Fibroblast of lung (primary cell): ENCODE data around the gene CNR2. TPM values are rescaled to one million over a fixed set of nuclear protein-coding genes. Genes with fewer than 3 reads are reported as not detected.

Source experiments
- DNase-seq, 2 donors: peaks; one replicate each; pipeline versions ENCODE4 v3.0.0 to v3.0.0-alpha.2; 2010; ENCODE audit warnings: low read depth in 2 of 2
- H2AFZ ChIP-seq: 2 replicates; pipeline ENCODE4 v1.5.1; 2012; ENCODE audit warnings: low read length, control low read depth, inconsistent platforms
- H3K27ac ChIP-seq: 2 replicates; pipeline ENCODE4 v1.5.1; 2011; ENCODE audit warnings: low read length, control low read depth; ENCODE audit not compliant: insufficient read depth
- H3K27me3 ChIP-seq: 2 replicates; pipeline ENCODE4 v1.5.1; 2011; ENCODE audit warnings: mild to moderate bottlenecking, low read length; ENCODE audit not compliant: control insufficient read depth, insufficient read depth
- H3K36me3 ChIP-seq: 2 replicates; pipeline ENCODE4 v1.5.1; 2011; ENCODE audit warnings: low read length; ENCODE audit not compliant: control insufficient read depth, insufficient read depth
- H3K4me1 ChIP-seq: 2 replicates; pipeline ENCODE4 v1.5.1; 2011; ENCODE audit warnings: low read length; ENCODE audit not compliant: control insufficient read depth, insufficient read depth; ENCODE audit errors: extremely low read depth
- H3K4me2 ChIP-seq: 2 replicates; pipeline ENCODE4 v1.5.1; 2011; ENCODE audit warnings: low read length, control low read depth; ENCODE audit not compliant: insufficient read depth; ENCODE audit errors: extremely low read depth
- H3K4me3 ChIP-seq, 4 experiments: fragments of 200-600 bp in 1 of 4; sonication (generic) in 1 of 4; replicated peaks in 1 of 4; 2 replicates each; pipeline ENCODE4 v1.5.1; 2011 to 2016; ENCODE audit warnings: low read length in 4 of 4, low read depth in 3 of 4, mild to moderate bottlenecking in 3 of 4, control low read depth in 2 of 4, inconsistent platforms in 1 of 4, mixed read lengths in 1 of 4; ENCODE audit not compliant: insufficient read depth in 1 of 4; ENCODE audit errors: control extremely low read depth in 1 of 4
- H3K79me2 ChIP-seq: 2 replicates; pipeline ENCODE4 v1.5.1; 2012; ENCODE audit warnings: mild to moderate bottlenecking, low read length, inconsistent platforms; ENCODE audit not compliant: control insufficient read depth, insufficient read depth
- H3K9ac ChIP-seq: 2 replicates; pipeline ENCODE4 v1.5.1; 2011; ENCODE audit warnings: mild to moderate bottlenecking, low read length, control low read depth; ENCODE audit not compliant: insufficient read depth
- H3K9me3 ChIP-seq: 2 replicates; pipeline ENCODE4 v1.5.1; 2012; ENCODE audit warnings: low read depth, low read length; ENCODE audit not compliant: control insufficient read depth, insufficient read depth
- H4K20me1 ChIP-seq: 2 replicates; pipeline ENCODE4 v1.5.1; 2011; ENCODE audit warnings: low read length; ENCODE audit not compliant: control insufficient read depth, insufficient read depth; ENCODE audit errors: extremely low read depth
- EZH2 ChIP-seq: IDR thresholded peaks from 2 replicates; pipeline ENCODE4 v1.5.1; 2012; ENCODE audit warnings: low read length, control low read depth, mild to moderate bottlenecking; ENCODE audit errors: missing control alignments
- polyA plus RNA-seq, 2 donors: library from polyadenylated mRNA; depleted of rRNA in 1 of 2; stranded (reverse) in 1 of 2; unstranded in 1 of 2; fragments of >200 nt; gene quantifications; 2 replicates each; pipeline ENCODE4 v1.2.1, GENCODE V29; 2011 to 2012; ENCODE audit warnings: missing spikeins in 1 of 2
- total RNA-seq: library from RNA; depleted of rRNA; stranded (reverse); fragments of >200 nt; gene quantifications from 2 replicates; pipeline ENCODE4 v1.2.1, GENCODE V29; 2014
- TF ChIP-seq, protein P1 (sequence below), 2 donors: IDR thresholded peaks in 1 of 2; conservative IDR thresholded peaks in 1 of 2; 1 replicate in 1 of 2; 2 replicates in 1 of 2; pipeline ENCODE4 v1.5.1; 2011 to 2012; ENCODE audit warnings: low read length in 2 of 2, control low read depth in 1 of 2, inconsistent platforms in 1 of 2, low read depth in 1 of 2, mild to moderate bottlenecking in 1 of 2

The CNR2 gene
- total and polyA plus RNA-seq, 2 donors (not counting 1 experiment from before 2014, with no cell fraction given), result not detected

GRCh38 chr1:23910144-23910543, 3.0 kb downstream of the CNR2 start:
- TF ChIP-seq, protein P1, sequence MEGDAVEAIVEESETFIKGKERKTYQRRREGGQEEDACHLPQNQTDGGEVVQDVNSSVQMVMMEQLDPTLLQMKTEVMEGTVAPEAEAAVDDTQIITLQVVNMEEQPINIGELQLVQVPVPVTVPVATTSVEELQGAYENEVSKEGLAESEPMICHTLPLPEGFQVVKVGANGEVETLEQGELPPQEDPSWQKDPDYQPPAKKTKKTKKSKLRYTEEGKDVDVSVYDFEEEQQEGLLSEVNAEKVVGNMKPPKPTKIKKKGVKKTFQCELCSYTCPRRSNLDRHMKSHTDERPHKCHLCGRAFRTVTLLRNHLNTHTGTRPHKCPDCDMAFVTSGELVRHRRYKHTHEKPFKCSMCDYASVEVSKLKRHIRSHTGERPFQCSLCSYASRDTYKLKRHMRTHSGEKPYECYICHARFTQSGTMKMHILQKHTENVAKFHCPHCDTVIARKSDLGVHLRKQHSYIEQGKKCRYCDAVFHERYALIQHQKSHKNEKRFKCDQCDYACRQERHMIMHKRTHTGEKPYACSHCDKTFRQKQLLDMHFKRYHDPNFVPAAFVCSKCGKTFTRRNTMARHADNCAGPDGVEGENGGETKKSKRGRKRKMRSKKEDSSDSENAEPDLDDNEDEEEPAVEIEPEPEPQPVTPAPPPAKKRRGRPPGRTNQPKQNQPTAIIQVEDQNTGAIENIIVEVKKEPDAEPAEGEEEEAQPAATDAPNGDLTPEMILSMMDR (conservative IDR thresholded peaks at IDR 0.05 in 1 of 2, IDR thresholded peaks at IDR 0.05 in 1 of 2; ENCODE audit: low read depth in 1 of 2, low read length in 2 of 2), result no peak
- TF ChIP-seq EZH2, result no peak
- Histone ChIP-seq H3K27me3 (peaks cover 8% of the 10 kb centered on the region), H3K4me2 (no peak overlapping the region), H3K79me2 (no peaks in the 10 kb centered on the region), H3K4me1 (no peaks in the 10 kb centered on the region), H3K4me3 (no peak overlapping the region), H3K9ac (no peak overlapping the region), H4K20me1 (no peaks in the 10 kb centered on the region), H3K9me3 (no peaks in the 10 kb centered on the region), H3K27ac (no peak overlapping the region), H3K36me3 (no peaks in the 10 kb centered on the region), H2AFZ (no peak overlapping the region)
- no peak for DNase-seq

DNA sequence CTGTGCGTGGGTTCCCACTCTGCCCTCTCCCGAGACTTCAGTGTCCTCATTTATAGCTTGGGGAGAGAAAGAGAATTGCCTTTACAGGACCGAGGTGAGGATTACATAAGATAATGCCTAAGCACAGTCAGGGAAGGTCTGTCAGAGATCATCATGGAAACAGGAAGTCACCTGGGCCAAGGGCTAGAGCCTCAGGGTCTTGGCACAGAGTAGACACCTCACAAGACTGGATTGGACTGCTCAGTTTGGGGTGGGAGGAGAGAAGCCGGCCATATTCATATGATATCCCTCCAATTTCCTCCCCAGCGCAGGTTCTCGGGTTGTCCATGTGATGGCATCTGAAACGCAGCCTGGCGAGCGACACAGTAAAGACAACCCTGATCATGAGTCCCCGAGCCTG, 3.8 kb downstream of the CNR2 start:
- no peak overlapping the region for H2AFZ ChIP-seq
- no peak for DNase-seq
- no peaks in the 10 kb centered on the region for H3K9me3 ChIP-seq
- H3K27ac ChIP-seq, result no peak overlapping the region
- H3K4me2 ChIP-seq, result no peak overlapping the region
- no peak for TF ChIP-seq EZH2
- TF ChIP-seq, protein P1 (conservative IDR thresholded peaks at IDR 0.05 in 1 of 2, IDR thresholded peaks at IDR 0.05 in 1 of 2; ENCODE audit: low read depth in 1 of 2, low read length in 2 of 2), result no peak
- H4K20me1 ChIP-seq, result no peaks in the 10 kb centered on the region
- H3K79me2 ChIP-seq, result no peaks in the 10 kb centered on the region
- H3K9ac ChIP-seq, result no peak overlapping the region
- no peak overlapping the region for H3K4me3 ChIP-seq
- no peaks in the 10 kb centered on the region for H3K36me3 ChIP-seq
- no peaks in the 10 kb centered on the region for H3K4me1 ChIP-seq
- H3K27me3 ChIP-seq, result peaks cover 13% of the 10 kb centered on the region

- TF ChIP-seq EZH2, result no peak
- TF ChIP-seq, protein P1 (conservative IDR thresholded peaks at IDR 0.05 in 1 of 2, IDR thresholded peaks at IDR 0.05 in 1 of 2; ENCODE audit: low read depth in 1 of 2, low read length in 2 of 2), result no peak
- peaks cover 16% of the 10 kb centered on the region for H3K27me3 ChIP-seq
- no peaks in the 10 kb centered on the region for H4K20me1 ChIP-seq
- H3K4me2 ChIP-seq, result no peak overlapping the region
- no peaks in the 10 kb centered on the region for H3K36me3 ChIP-seq
- H2AFZ ChIP-seq, result no peak overlapping the region
- DNase-seq, result no peak
- H3K9ac ChIP-seq, result no peak overlapping the region
- no peaks in the 10 kb centered on the region for H3K9me3 ChIP-seq
- no peaks in the 10 kb centered on the region for H3K79me2 ChIP-seq
- no peak overlapping the region for H3K27ac ChIP-seq
- H3K4me1 ChIP-seq, result no peaks in the 10 kb centered on the region
- H3K4me3 ChIP-seq, result no peak overlapping the region
Observed at GRCh38 chr1:23908453-23909341, 4.5 kb downstream of the CNR2 start.
